Hepatocyte (in vitro differentiated cells): ENCODE results near the gene MAP3K8.

Experiments used
- EZH2 ChIP-seq: fragments of 200-600 bp; sonication (generic); IDR thresholded peaks from 2 replicates; pipeline ENCODE4 v1.6.1; 2016; ENCODE audit warnings: antibody characterized with exemption, mild to moderate bottlenecking, borderline replicate concordance
- EZH2phosphoT487 ChIP-seq: fragments of 200-600 bp; sonication (generic); IDR thresholded peaks from one replicate; pipeline ENCODE4 v1.6.1; 2018; ENCODE audit warnings: antibody characterized with exemption, mild to moderate bottlenecking, low read depth, moderate library complexity; ENCODE audit not compliant: unreplicated experiment, severe bottlenecking
- TF ChIP-seq, protein P1 (sequence below): fragments of 200-600 bp; sonication (generic); IDR thresholded peaks from 2 replicates; pipeline ENCODE4 v1.5.1; 2016; ENCODE audit warnings: antibody characterized with exemption, mild to moderate bottlenecking; ENCODE audit not compliant: poor library complexity

DNA sequence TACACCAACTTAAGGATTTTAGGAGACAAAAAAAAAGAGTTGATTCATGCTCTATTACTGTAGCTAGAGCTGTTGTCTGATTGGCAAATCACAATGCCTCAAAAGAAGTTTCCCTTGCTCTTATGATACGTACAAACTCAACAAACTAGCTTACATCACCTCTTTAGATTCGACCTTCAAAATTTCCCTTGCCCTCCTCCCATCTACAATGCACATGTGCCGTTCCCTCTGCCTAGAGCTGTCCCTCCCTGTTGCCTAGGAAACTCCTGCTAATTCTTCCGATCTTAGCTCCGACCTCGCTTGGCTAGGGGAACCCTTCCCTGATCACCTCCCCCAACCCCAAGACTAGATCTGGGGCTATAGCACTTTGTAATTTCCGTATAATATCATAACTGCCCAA lies 55.4 kb downstream of the MAP3K8 start:
- TF ChIP-seq EZH2, result no peak
- TF ChIP-seq, protein P1, sequence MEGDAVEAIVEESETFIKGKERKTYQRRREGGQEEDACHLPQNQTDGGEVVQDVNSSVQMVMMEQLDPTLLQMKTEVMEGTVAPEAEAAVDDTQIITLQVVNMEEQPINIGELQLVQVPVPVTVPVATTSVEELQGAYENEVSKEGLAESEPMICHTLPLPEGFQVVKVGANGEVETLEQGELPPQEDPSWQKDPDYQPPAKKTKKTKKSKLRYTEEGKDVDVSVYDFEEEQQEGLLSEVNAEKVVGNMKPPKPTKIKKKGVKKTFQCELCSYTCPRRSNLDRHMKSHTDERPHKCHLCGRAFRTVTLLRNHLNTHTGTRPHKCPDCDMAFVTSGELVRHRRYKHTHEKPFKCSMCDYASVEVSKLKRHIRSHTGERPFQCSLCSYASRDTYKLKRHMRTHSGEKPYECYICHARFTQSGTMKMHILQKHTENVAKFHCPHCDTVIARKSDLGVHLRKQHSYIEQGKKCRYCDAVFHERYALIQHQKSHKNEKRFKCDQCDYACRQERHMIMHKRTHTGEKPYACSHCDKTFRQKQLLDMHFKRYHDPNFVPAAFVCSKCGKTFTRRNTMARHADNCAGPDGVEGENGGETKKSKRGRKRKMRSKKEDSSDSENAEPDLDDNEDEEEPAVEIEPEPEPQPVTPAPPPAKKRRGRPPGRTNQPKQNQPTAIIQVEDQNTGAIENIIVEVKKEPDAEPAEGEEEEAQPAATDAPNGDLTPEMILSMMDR, result no peak
- no peak for TF ChIP-seq EZH2phosphoT487
